K562 (cell line): Measurements from ENCODE around the gene SLC31A2.

Experiments used
- AFF4 ChIP-seq: sonication (generic); formaldehyde crosslinking; IDR thresholded peaks from 2 replicates; pipeline ENCODE4 v1.8.0; 2023; ENCODE audit warnings: mild to moderate bottlenecking, missing genetic modification reagents
- CTCF ChIP-seq, 3 experiments: IDR thresholded peaks in 2 of 3; conservative IDR thresholded peaks in 1 of 3; 2 replicates each; pipeline ENCODE4 v1.5.1; 2011 to 2012; ENCODE audit warnings: low read length in 3 of 3, mild to moderate bottlenecking in 3 of 3, control low read depth in 2 of 3, improper control_type of control experiment in 1 of 3, inconsistent platforms in 1 of 3, low read depth in 1 of 3, mixed read lengths in 1 of 3, moderate library complexity in 1 of 3; ENCODE audit not compliant: insufficient read depth in 2 of 3
- EZH2 ChIP-seq: IDR thresholded peaks from 2 replicates; pipeline ENCODE4 v1.6.1; 2012; ENCODE audit warnings: low read depth, mild to moderate bottlenecking, inconsistent platforms, low read length, borderline replicate concordance
- FOXP1 ChIP-seq: sonication (generic); formaldehyde crosslinking; IDR thresholded peaks from 2 replicates; pipeline ENCODE4 v1.8.0; 2022; ENCODE audit warnings: mild to moderate bottlenecking, missing genetic modification reagents
- IRF1 ChIP-seq: sonication (generic); formaldehyde crosslinking; IDR thresholded peaks from 2 replicates; pipeline ENCODE4 v1.8.0; 2022; ENCODE audit warnings: missing genetic modification reagents, mild to moderate bottlenecking, borderline replicate concordance
- MAFK ChIP-seq: IDR thresholded peaks from 2 replicates; pipeline ENCODE4 v1.6.1; 2011; ENCODE audit warnings: low read length, improper control_type of control experiment
- PHF20 ChIP-seq: fragments of 450-650 bp; IDR thresholded peaks from 2 replicates; pipeline ENCODE4 v1.6.1; 2018; ENCODE audit not compliant: partially characterized antibody
- PML ChIP-seq: IDR thresholded peaks from 2 replicates; pipeline ENCODE4 v1.6.1; 2012; ENCODE audit warnings: low read length, inconsistent platforms
- POLR2A ChIP-seq: fragments of 450-650 bp; conservative IDR thresholded peaks from 2 replicates; pipeline ENCODE4 v1.6.1; 2016
- POLR2AphosphoS5 ChIP-seq: IDR thresholded peaks from 2 replicates; pipeline ENCODE4 v1.6.1; 2011; ENCODE audit warnings: mild to moderate bottlenecking, low read depth, low read length, moderate library complexity; ENCODE audit not compliant: control insufficient read depth, insufficient read depth
- TCF7 ChIP-seq: sonication (generic); IDR thresholded peaks from 2 replicates; pipeline ENCODE4 v1.6.1; 2016; ENCODE audit warnings: antibody characterized with exemption, borderline replicate concordance
- ZNF133 ChIP-seq: fragments of 250-450 bp; sonication (Bioruptor Pico); IDR thresholded peaks from 2 replicates; pipeline ENCODE4 v1.4.0; 2020; ENCODE audit warnings: mild to moderate bottlenecking
- ZNF395 ChIP-seq: fragments of 200-800 bp; sonication (Bioruptor generic); IDR thresholded peaks from 2 replicates; pipeline ENCODE4 v1.6.1; 2017; ENCODE audit warnings: missing genetic modification characterization, missing compliant biosample characterization
- TF ChIP-seq, protein P1 (sequence below): sonication (generic); formaldehyde crosslinking; IDR thresholded peaks from 2 replicates; pipeline ENCODE4 v1.9.0; 2022; ENCODE audit warnings: mild to moderate bottlenecking, missing genetic modification reagents

DNA sequence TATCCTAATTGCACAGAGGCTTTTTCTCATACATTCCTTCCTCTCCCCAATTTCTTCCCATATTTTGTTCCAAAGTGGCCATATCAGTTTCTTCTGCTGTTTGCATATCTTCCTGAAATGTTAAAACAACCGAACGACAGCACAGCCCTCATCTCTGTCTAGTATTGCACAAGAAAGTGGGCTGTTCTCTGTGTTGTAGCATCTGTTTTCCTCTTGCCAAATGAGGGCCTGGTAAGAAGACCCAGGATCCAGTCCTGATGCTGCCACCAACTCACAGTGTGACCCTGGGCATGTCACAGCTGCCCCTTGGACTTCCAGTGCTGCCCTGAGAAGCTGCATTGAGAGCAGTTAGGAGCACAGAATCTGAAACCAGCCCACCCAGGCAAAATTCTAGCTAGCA is 4.1 kb downstream of the SLC31A2 start:
- TF ChIP-seq POLR2A (no peak), EZH2 (no peak), MAFK (no peak), ZNF133 (no peak), TCF7 (no peak), CTCF (IDR thresholded peaks at IDR 0.05 in 2 of 3, conservative IDR thresholded peaks at IDR 0.05 in 1 of 3; ENCODE audit: insufficient read depth in 2 of 3, low read depth in 1 of 3, low read length in 3 of 3) (no peak), IRF1 (CRISPR knock-in tag) (no peak), PHF20 (no peak), POLR2AphosphoS5 (no peak), AFF4 (CRISPR knock-in tag) (no peak), FOXP1 (CRISPR knock-in tag) (no peak), ZNF395 (CRISPR knock-in tag) (no peak), PML (no peak)
- TF ChIP-seq, protein P1, sequence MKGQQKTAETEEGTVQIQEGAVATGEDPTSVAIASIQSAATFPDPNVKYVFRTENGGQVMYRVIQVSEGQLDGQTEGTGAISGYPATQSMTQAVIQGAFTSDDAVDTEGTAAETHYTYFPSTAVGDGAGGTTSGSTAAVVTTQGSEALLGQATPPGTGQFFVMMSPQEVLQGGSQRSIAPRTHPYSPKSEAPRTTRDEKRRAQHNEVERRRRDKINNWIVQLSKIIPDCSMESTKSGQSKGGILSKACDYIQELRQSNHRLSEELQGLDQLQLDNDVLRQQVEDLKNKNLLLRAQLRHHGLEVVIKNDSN (CRISPR knock-in tag), result no peak
